K562 (cell line): ENCODE measurements around the gene VWA7. TPM values are rescaled to one million over a fixed set of nuclear protein-coding genes. Genes with fewer than 3 reads are reported as not detected.

Experiments used
- GTF3C2 ChIP-seq: IDR thresholded peaks from 3 replicates; pipeline ENCODE4 v1.6.1; 2011; ENCODE audit warnings: borderline replicate concordance, mild to moderate bottlenecking, moderate library complexity; ENCODE audit not compliant: insufficient read length; ENCODE audit errors: extremely low read depth
- HINFP ChIP-seq: fragments of 450-650 bp; conservative IDR thresholded peaks from 2 replicates; pipeline ENCODE4 v1.6.1; 2016; ENCODE audit warnings: missing genetic modification characterization, low read depth, mild to moderate bottlenecking, control low read depth, missing compliant biosample characterization
- MAZ ChIP-seq, 2 experiments: fragments of 450-650 bp in 1 of 2; sonication (generic) in 1 of 2; formaldehyde crosslinking; IDR thresholded peaks in 1 of 2; conservative IDR thresholded peaks in 1 of 2; 2 replicates each; pipeline versions ENCODE4 v1.4.0 to v1.5.0; 2020; ENCODE audit warnings: mild to moderate bottlenecking in 1 of 2, missing genetic modification reagents in 1 of 2
- MTA1 ChIP-seq: fragments of 450-650 bp; IDR thresholded peaks from 2 replicates; pipeline ENCODE4 v1.6.1; 2017; ENCODE audit warnings: borderline replicate concordance
- MTA3 ChIP-seq: fragments of 450-650 bp; formaldehyde crosslinking; IDR thresholded peaks from 2 replicates; pipeline ENCODE4 v1.6.1; 2017; ENCODE audit warnings: mild to moderate bottlenecking, borderline replicate concordance
- MYBL2 ChIP-seq, 2 experiments: fragments of 450-650 bp in 1 of 2; sonication (generic) in 1 of 2; formaldehyde crosslinking in 1 of 2; IDR thresholded peaks; 2 replicates each; pipeline versions ENCODE4 v1.6.1 to v1.8.1; 2017 to 2022; ENCODE audit warnings: borderline replicate concordance in 1 of 2, inconsistent platforms in 1 of 2, low read depth in 1 of 2, mild to moderate bottlenecking in 1 of 2, missing genetic modification reagents in 1 of 2, moderate library complexity in 1 of 2
- RNF2 ChIP-seq: sonication (generic); IDR thresholded peaks from 2 replicates; pipeline ENCODE4 v1.6.1; 2016
- SNIP1 ChIP-seq: fragments of 450-650 bp; IDR thresholded peaks from 2 replicates; pipeline ENCODE4 v1.7.1; 2017; ENCODE audit warnings: low read depth, mild to moderate bottlenecking
- SPI1 ChIP-seq: IDR thresholded peaks from 2 replicates; pipeline ENCODE4 v1.6.1; 2011; ENCODE audit warnings: low read depth, low read length, control low read depth, borderline replicate concordance
- SREBF1 ChIP-seq: fragments of 150-350 bp; IDR thresholded peaks from 2 replicates; pipeline ENCODE4 v1.6.1; 2014; ENCODE audit warnings: antibody characterized with exemption, low read depth, low read length, borderline replicate concordance
- TFE3 ChIP-seq: fragments of 450-650 bp; formaldehyde crosslinking; IDR thresholded peaks from 2 replicates; pipeline ENCODE4 v1.4.0; 2020; ENCODE audit warnings: mild to moderate bottlenecking, mixed read lengths
- TSC22D4 ChIP-seq: fragments of 450-650 bp; IDR thresholded peaks from 2 replicates; pipeline ENCODE4 v1.6.1; 2016; ENCODE audit warnings: missing genetic modification characterization, missing biosample characterization, control low read depth
- ZC3H8 ChIP-seq: fragments of 450-650 bp; IDR thresholded peaks from 2 replicates; pipeline ENCODE4 v1.6.1; 2017
- polyA plus RNA-seq, 8 experiments: library from polyadenylated mRNA; depleted of rRNA in 4 of 8; stranded (reverse) in 5 of 8; unstranded in 3 of 8; fragments of >200 nt; fragmentation: Nextera tagmentation in 2 of 8; fragmentation: Illumina TruSeq in 1 of 8; extraction: Ambion mirVana in 2 of 8; extraction: Trizol in 1 of 8; gene quantifications; 2 replicates each; pipeline versions ENCODE4 v1.2.1 to v1.2.3, GENCODE V29; 2011 to 2014; ENCODE audit warnings: inconsistent platforms in 1 of 8, missing spikeins in 1 of 8
- total RNA-seq, 7 experiments: library from RNA; depleted of rRNA in 6 of 7; stranded (reverse); fragments of >200 nt in 6 of 7; fragmentation: Illumina TruSeq in 2 of 7; extraction: Trizol in 2 of 7; gene quantifications; 2 replicates each; pipeline versions ENCODE4 v1.2.1 to v1.2.3, GENCODE V29; 2011 to 2021; ENCODE audit warnings: low replicate concordance in 1 of 7
- TF ChIP-seq, protein P1 (sequence below), 2 experiments: IDR thresholded peaks in 1 of 2; conservative IDR thresholded peaks in 1 of 2; 2 replicates each; pipeline ENCODE4 v1.6.1; 2016; ENCODE audit warnings: low read depth in 2 of 2, mild to moderate bottlenecking in 1 of 2, missing compliant biosample characterization in 1 of 2, missing genetic modification characterization in 1 of 2, moderate library complexity in 1 of 2
- TF ChIP-seq, protein P2 (sequence below): fragments of 450-650 bp; IDR thresholded peaks from 2 replicates; pipeline ENCODE4 v1.6.1; 2014; ENCODE audit warnings: low read depth, mild to moderate bottlenecking, moderate library complexity, borderline replicate concordance

VWA7 gene
- total and polyA plus RNA-seq, 9 of the 15 experiments (the other 6 are each of a cell fraction or from before 2014, with no cell fraction given) = 0.18 to 2.9 (median 0.95) TPM

- TF ChIP-seq, protein P1, sequence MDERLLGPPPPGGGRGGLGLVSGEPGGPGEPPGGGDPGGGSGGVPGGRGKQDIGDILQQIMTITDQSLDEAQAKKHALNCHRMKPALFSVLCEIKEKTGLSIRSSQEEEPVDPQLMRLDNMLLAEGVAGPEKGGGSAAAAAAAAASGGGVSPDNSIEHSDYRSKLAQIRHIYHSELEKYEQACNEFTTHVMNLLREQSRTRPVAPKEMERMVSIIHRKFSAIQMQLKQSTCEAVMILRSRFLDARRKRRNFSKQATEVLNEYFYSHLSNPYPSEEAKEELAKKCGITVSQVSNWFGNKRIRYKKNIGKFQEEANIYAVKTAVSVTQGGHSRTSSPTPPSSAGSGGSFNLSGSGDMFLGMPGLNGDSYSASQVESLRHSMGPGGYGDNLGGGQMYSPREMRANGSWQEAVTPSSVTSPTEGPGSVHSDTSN (CRISPR knock-in tag; IDR thresholded peaks at IDR 0.05; ENCODE audit: low read depth) = no peak
- TF ChIP-seq, protein P1 (tag; conservative IDR thresholded peaks at IDR 0.05; ENCODE audit: low read depth) = peak; percentile 66
- TF ChIP-seq MAZ (CRISPR knock-in tag; conservative IDR thresholded peaks at IDR 0.05 in 1 of 2, IDR thresholded peaks at IDR 0.05 in 1 of 2) = peak; percentile 64 to 72
- TF ChIP-seq HINFP (tag) = no peak
- peak; percentile 11; the same call in 1 of the 2 replicates for TF ChIP-seq SPI1
- TF ChIP-seq TSC22D4 (tag) = no peak
- no peak for TF ChIP-seq MTA3
- peak; percentile 78; the same call in 1 of the 2 replicates for TF ChIP-seq SREBF1
- peak; percentile 49; the same call in 1 of the 2 replicates for TF ChIP-seq MTA1
- TF ChIP-seq RNF2 = no peak
- TF ChIP-seq ZC3H8 = no peak
- TF ChIP-seq SNIP1 = no peak
- no peak for TF ChIP-seq GTF3C2
- peak; percentile 32; the same call in 1 of the 2 replicates for TF ChIP-seq TFE3 (CRISPR knock-in tag)
- TF ChIP-seq MYBL2 (IDR thresholded peaks at IDR 0.05; ENCODE audit: low read depth) = no peak
- no peak for TF ChIP-seq MYBL2 (CRISPR knock-in tag; IDR thresholded peaks at IDR 0.05; ENCODE audit: borderline replicate concordance)
- TF ChIP-seq, protein P2, sequence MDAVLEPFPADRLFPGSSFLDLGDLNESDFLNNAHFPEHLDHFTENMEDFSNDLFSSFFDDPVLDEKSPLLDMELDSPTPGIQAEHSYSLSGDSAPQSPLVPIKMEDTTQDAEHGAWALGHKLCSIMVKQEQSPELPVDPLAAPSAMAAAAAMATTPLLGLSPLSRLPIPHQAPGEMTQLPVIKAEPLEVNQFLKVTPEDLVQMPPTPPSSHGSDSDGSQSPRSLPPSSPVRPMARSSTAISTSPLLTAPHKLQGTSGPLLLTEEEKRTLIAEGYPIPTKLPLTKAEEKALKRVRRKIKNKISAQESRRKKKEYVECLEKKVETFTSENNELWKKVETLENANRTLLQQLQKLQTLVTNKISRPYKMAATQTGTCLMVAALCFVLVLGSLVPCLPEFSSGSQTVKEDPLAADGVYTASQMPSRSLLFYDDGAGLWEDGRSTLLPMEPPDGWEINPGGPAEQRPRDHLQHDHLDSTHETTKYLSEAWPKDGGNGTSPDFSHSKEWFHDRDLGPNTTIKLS = no peak
Measured at GRCh38 chr6:31739639-31740396, 37.3 kb downstream of the VWA7 start, which contains the start of gene MSH5 (continued).
